Stimulated activated CD8-positive, alpha-beta memory T cell treated with anti-CD3 and anti-CD28 coated beads, Interleukin-4, amount 100 ng/mL, for 4 hours (primary cell): ENCODE measurements around the gene FANCC.

ENCODE experiments used
- DNase-seq, 2 donors: peaks; one replicate each; pipeline ENCODE4 v3.0.0-alpha.2; 2020; ENCODE audit warnings: low read depth in 2 of 2, low spot score in 1 of 2

Gene FANCC

DNA sequence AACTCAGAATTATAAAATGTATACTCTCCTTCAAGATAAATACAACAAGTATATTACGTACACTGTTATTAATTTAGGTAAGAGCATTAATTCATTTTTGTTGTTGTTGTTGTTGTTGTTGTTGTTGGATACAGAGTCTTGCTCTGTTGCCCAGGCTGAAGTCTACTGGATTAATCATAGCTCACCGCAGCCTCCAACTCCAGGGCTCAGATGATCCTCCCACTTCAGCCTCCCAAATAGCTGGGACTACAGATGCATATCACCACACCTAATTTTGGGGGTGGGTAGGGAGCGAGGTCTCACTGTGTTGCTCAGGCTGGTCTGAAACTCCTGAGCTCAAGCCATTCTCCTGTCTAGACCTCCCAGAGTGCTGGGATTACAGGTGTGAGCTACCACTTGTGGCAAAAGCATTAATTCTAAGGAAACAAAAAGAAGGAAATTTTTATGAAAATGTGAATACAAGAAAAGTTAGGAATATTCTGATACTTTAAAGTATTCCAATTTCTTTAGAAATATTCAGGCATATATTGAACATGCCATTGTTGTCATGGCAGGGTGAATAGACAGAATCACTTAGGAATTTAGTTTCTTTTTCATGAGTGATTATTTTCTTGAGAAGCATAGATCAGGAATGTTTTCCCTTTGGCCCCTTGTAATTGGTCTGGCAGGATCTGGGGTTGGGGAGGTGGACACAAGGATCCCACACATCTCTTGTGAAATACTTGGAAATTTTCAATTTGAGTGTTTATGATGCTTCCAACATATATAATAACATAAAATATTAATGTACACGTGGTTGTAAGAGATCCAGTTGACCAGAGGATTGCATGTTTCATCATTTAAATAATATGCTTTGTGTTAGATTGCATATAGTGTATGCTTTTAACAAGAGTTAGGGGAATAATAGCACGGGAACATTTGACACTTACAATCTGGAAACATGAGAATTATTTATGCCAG lies 263.6 kb downstream of the FANCC start:
- no peak for DNase-seq

GRCh38 chr9:95049761-95050160 lies 267.7 kb downstream of the FANCC start:
- no peak for DNase-seq
